ENCODE results near the gene KCNT1.

The KCNT1 gene

DNA sequence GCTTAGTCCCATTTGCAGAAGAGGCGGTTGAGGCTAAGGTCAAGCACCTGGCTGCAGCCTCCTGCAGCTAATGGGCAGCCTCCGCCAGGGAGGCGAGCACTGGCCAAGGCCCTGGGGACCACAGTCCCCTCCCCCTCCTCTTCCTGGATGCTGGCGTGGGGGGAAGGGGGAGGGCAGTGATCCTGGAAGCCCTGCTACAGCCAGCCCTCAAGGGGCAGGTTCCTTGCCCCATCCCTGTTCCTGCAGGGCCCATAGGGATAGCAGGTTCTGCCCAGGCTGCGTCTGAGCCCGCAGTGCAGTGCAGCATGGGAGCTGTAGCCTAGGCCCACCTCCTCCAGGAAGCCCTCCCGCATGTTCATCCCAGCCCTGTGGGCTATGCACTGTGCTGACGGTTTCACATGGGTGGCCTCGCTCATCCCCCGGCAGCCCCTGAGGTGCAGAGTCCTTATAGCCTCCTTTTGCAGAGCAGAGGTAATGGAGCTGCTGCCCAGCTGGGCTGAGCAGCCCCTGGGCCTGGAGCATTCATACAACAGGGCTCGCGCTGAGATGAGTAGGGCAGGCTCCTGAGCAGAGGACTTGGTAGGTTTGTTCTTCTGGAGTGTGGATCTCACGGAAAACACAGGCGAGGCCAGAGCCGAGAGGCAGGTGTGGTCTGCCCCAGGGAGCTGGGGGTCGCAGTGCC is 36.0 kb downstream of the KCNT1 start:
- H3F3A ChIP-seq (ENCODE audit: control insufficient read depth, insufficient read depth), result no peaks in the 10 kb centered on the region
- H3K27me3 ChIP-seq (ENCODE audit: control insufficient read depth, low read length), result no peaks in the 10 kb centered on the region
- peaks cover 12% of the 10 kb centered on the region; the same call in 1 of the 2 replicates for H3K9me3 ChIP-seq (ENCODE audit: control insufficient read depth, insufficient read depth, low read length)
- H3K4me3 ChIP-seq (ENCODE audit: low read length), result no peak overlapping the region
- no peaks in the 10 kb centered on the region for H3K4me1 ChIP-seq (ENCODE audit: control insufficient read depth, low read length)
- TF ChIP-seq CTCF (IDR thresholded peaks at IDR 0.05; ENCODE audit: low read depth, low read length, poor library complexity, severe bottlenecking) (no peak), EZH2phosphoT487 (IDR thresholded peaks at IDR 0.05; ENCODE audit: borderline replicate concordance, low read length) (no peak)
- H3K4me2 ChIP-seq (ENCODE audit: low read length), result no peak overlapping the region
- H3K9me2 ChIP-seq (replicated peaks; ENCODE audit: control insufficient read depth, low read length), result no peaks in the 10 kb centered on the region
- H3K79me2 ChIP-seq (ENCODE audit: control insufficient read depth, low read length), result no peaks in the 10 kb centered on the region
- H4K20me1 ChIP-seq (ENCODE audit: control insufficient read depth, insufficient read depth, low read depth, low read length), result no peaks in the 10 kb centered on the region
- H3K27ac ChIP-seq (ENCODE audit: low read depth, low read length), result no peak overlapping the region
- no peaks in the 10 kb centered on the region for H3K36me3 ChIP-seq (ENCODE audit: control insufficient read depth, low read length)

DNA sequence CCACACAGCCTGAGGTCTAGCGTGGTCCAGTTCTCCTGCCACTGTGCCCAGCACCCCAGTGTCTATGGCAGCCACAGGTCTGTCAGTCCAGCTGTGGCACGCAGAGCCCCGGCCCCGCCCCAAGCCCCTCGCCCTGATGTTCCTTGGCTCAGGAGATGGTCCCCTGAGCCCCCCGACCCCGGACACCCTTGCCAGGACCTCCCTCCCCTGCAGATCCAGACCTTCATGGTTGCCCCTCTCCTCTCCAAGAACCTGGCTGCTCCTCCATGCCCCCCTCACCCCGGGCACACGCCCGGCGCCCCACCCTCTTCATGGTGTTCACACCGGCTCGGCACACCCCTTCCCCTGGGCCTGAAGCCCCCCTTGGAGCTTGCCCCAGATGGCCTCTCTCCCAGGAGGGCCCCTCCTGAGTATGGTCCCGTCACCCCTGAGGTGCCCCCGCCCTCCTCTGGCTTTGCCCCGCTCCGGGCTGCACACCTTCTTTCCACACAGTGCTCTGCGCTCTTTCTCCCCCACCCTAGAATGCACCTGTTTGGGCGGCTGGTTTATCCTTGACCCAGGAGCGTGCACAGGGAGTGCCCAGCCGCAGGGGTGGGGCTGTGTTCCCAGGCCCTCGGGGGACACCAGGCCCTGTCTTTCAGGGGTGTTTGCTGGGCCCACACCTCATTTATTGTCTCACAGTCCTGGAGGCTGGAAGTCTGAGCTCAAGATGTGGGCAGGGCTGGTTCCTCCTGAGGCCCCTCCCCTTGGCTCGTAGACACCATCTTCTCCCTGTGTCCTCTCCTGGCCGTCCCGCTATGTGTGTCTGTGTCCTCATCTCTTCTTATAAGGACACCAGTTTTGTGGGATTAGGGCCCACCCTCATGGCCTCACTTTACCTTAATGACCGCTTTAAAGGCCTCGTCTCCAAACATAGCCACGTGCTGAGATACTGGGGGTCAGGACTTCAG is 37.6 kb downstream of the KCNT1 start:
- no peak overlapping the region for H3K4me3 ChIP-seq (ENCODE audit: low read length)
- H3K9me2 ChIP-seq (replicated peaks; ENCODE audit: control insufficient read depth, low read length), result no peaks in the 10 kb centered on the region
- no peaks in the 10 kb centered on the region for H3F3A ChIP-seq (ENCODE audit: control insufficient read depth, insufficient read depth)
- H3K79me2 ChIP-seq (ENCODE audit: control insufficient read depth, low read length), result no peaks in the 10 kb centered on the region
- no peak overlapping the region for H3K27ac ChIP-seq (ENCODE audit: low read depth, low read length)
- H3K9me3 ChIP-seq (ENCODE audit: control insufficient read depth, insufficient read depth, low read length), result peaks cover 7% of the 10 kb centered on the region; the same call in 1 of the 2 replicates
- TF ChIP-seq CTCF (IDR thresholded peaks at IDR 0.05; ENCODE audit: low read depth, low read length, poor library complexity, severe bottlenecking) (no peak), EZH2phosphoT487 (IDR thresholded peaks at IDR 0.05; ENCODE audit: borderline replicate concordance, low read length) (no peak)
- H3K4me1 ChIP-seq (ENCODE audit: control insufficient read depth, low read length), result no peaks in the 10 kb centered on the region
- H4K20me1 ChIP-seq (ENCODE audit: control insufficient read depth, insufficient read depth, low read depth, low read length), result no peaks in the 10 kb centered on the region
- no peaks in the 10 kb centered on the region for H3K36me3 ChIP-seq (ENCODE audit: control insufficient read depth, low read length)
- H3K27me3 ChIP-seq (ENCODE audit: control insufficient read depth, low read length), result no peaks in the 10 kb centered on the region
- H3K4me2 ChIP-seq (ENCODE audit: low read length), result no peak overlapping the region

DNA sequence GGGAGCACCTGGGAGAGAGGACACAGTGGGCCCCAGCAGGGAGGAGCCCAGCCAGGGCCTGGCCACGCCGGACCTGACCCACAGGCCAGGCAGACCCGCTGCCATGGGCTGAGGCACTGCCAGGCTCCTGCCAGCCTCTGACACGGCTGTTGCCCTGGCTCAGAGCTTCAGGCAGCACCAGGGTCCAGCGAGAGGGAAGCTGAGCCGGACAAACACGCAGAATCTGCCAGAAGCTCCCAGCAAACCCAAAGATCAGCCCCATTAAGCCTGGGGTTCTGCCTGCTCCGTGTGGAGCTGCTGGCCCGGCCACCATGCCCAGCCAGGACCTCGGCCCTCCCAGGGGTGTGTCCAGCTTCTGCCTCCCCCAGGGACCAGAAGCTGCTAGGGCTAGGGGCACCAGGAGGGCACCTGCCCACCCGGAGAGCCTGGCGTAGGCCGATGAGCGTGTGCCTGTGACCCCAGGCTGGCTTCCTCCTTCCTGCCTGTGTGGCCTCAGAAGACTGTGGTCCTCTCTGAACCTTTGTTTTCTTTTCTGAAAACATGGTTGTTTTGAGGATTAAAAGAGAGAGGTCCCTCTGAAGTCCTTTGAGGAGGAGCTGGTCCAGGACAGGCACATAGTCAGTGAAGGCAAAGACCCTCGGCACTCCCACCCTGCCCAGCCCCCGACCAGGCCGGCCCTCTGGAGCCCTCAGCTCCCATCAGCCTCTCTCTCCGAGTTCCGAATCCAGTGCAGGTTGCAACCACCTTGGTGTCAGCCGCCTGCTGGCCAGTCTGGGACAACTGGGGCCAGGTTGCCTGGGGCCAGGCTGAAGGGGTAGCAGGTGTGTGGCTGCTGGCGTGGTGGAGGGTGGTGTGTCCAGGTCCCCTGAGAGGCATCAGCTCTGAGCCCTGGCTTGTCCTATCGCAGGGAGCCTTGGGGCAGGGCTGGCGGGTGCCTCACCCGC is 39.6 kb downstream of the KCNT1 start:
- Histone ChIP-seq H3K4me3 (ENCODE audit: low read length) (no peak overlapping the region), H4K20me1 (ENCODE audit: control insufficient read depth, insufficient read depth, low read depth, low read length) (no peaks in the 10 kb centered on the region), H3K79me2 (ENCODE audit: control insufficient read depth, low read length) (no peaks in the 10 kb centered on the region), H3K9me3 (ENCODE audit: control insufficient read depth, insufficient read depth, low read length) (no peaks in the 10 kb centered on the region), H3K27ac (ENCODE audit: low read depth, low read length) (no peak overlapping the region), H3K36me3 (ENCODE audit: control insufficient read depth, low read length) (no peaks in the 10 kb centered on the region), H3K4me2 (ENCODE audit: low read length) (no peak overlapping the region), H3K9me2 (replicated peaks; ENCODE audit: control insufficient read depth, low read length) (no peaks in the 10 kb centered on the region), H3K27me3 (ENCODE audit: control insufficient read depth, low read length) (no peaks in the 10 kb centered on the region), H3K4me1 (ENCODE audit: control insufficient read depth, low read length) (no peaks in the 10 kb centered on the region), H3F3A (ENCODE audit: control insufficient read depth, insufficient read depth) (no peaks in the 10 kb centered on the region)
- TF ChIP-seq CTCF (IDR thresholded peaks at IDR 0.05; ENCODE audit: low read depth, low read length, poor library complexity, severe bottlenecking) (no peak), EZH2phosphoT487 (IDR thresholded peaks at IDR 0.05; ENCODE audit: borderline replicate concordance, low read length) (no peak)

All from DOHH2 (cell line).